DMS 273 treated with DMSO at 0.1 percent for 48 hours (cell line): Measurements from ENCODE around the gene THBD.
"Not testable (repeated sequence)": the region's sequence is repeated elsewhere in the genome, so short reads cannot be mapped to it uniquely, and the experiment has no call there.

ENCODE experiments used
- DNase-seq: peaks from one replicate; lab custom pipeline; 2025; lab: John Stamatoyannopoulos, UW

THBD gene

GRCh38 chr20:23034721-23035671 is 14.5 kb downstream of the THBD start, which contains the start of gene SSTR4:
TSS of gene SSTR4 (plus strand) at chr20:23035312. CDS start at chr20:23035484, 172 bp downstream.
- DNase-seq = no peak

DNA sequence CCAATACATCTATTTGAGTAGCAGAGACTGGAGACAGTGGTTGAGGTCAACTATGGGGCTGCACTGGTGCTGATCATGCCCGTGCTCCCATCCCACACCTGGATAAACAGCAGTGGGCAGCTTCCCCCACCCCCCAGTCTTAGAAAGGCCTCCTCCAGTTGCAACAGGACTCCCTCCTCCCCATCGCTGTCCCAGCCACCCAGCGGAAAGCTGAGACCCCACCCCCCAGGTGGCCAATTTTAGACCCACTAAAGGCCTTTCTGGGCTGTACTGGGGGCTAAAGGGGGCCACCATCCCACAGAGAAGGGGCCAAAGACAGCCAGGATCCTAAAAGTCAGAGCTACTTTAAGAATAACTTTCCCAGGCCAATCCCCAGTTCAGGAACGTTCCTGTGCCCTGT is 15.6 kb downstream of the THBD start:
- no peak for DNase-seq

DNA sequence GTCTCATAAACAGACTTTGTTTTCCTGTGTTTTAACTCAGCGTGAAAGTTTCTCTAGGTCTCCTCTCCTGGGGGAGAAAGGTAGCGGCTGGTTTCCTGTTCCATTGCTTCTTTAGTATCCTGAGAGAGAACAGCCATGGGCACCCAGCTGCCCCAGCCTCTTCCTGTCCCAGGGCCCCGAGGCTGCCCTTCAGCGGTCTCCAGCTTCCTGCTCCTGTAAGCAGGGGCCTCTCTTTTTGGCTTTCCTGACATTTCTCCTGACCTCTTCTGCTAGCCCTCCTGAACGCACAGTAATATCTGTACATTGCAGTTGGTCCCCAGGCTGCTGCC is 16.8 kb downstream of the THBD start:
- no peak for DNase-seq

GRCh38 chr20:23032056-23032749 is 17.3 kb downstream of the THBD start:
- no peak for DNase-seq

GRCh38 chr20:23031346-23031745 is 18.1 kb downstream of the THBD start:
- no peak for DNase-seq

GRCh38 chr20:23029324-23029723 is 20.1 kb downstream of the THBD start:
- no peak for DNase-seq

DNA sequence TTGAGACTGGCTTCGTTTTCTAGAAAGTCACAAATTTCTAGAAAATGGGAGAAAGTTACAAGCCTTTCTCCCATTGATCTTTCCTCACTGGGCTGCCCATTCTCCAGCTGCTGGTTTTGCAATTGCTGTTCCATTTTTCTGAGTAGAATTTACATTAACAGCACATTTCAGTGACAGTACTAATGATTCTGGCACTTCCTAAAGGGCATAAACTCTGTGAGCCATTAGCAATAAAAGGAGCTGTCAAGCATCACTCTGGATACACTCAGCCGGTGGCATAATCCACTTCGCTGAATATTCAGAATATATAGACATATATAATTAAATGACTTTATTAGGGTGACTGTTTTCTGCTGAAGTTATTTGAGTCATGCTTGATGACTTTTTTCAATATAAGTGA is 21.1 kb downstream of the THBD start:
- no peak for DNase-seq

- DNase-seq = no peak
Measured at GRCh38 chr20:23027721-23028120, 21.8 kb downstream of the THBD start.

DNA sequence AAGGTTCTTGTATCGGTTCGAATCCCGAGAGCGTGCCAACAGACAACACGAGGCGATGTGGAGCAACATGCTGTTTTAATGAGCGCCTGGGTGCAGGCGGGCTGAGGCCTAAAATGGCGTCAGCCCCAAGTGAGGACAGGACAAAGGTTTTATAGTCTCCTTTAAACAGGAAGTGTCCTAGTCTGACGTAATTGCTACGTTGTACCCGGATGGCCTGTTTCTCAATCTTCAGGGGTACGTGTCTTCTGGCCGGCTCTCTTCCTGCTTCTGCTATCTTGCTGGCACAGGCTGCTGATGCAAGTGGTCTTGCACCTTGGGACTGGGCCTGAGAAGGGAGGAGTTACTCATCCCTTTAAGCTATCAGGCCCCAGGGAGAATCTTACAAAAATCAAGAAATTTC is 24.0 kb downstream of the THBD start:
- not testable (repeated sequence) for DNase-seq

DNA sequence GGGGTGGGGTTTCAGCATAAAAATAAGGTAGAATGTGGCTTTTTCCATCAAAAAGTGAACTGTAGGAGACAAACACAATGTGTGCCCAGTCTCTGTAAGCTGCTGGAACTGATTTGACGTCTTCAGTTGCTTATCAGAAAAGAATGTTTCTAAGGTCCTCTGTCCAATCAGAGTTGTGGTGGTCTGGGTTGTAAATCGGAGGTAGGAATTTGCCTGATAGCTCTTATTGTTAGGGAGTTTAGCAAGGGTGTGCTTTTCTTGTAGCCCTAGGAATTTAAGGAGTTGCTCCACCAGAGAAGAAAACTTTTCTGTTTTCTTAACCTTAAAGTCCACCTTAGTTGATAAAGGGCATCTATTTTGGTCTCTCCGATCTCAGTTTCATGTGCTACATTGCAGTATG is 24.8 kb downstream of the THBD start:
- no peak for DNase-seq

- no peak for DNase-seq
Measured at GRCh38 chr20:23023621-23024177, 25.8 kb downstream of the THBD start.

- no peak for DNase-seq
Measured at GRCh38 chr20:23022849-23023248, 26.6 kb downstream of the THBD start.

DNA sequence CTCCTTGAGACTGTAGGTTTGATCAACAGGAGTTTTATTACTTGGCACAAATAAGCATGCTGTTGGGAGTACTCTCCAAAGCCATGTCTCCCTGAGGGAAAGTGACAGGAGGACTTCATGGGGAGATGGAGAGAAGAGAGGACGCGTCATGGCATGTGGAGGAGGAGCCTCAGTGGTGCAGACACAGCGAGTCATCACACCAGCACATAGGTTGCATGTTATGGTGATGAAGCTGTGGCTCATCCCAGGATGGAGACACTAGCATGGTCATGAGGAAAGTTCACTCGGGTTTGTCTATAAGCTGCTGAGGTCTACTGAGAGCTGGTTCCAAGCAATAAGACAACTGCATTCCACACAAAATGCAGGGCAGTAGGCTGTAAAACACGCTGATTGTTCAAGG is 27.5 kb downstream of the THBD start:
- DNase-seq = no peak

DNA sequence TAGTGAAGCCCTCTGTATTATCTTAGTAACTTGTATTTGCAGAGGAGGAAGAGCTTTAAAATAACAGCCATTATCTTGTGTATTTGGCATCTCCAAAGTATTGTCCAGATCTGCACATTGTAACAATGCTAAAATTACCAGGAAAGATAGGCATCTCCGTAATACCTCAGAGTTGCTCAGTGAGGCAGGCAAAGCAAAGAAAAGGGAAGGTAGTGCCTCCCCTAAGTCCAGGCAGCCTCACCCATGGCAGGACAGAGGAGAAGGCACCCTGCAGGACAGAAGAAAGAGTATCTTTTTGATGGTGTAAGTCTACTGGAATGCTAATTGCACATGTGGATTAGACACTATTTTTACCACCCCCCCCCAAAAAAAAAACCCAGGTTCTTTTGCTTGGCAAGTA is 27.9 kb downstream of the THBD start:
- DNase-seq = no peak

- no peak for DNase-seq
Measured at GRCh38 chr20:23020230-23021018, 29.0 kb downstream of the THBD start.

- no peak for DNase-seq
Measured at GRCh38 chr20:23019403-23019802, 30.1 kb downstream of the THBD start.

- no peak for DNase-seq
Measured at GRCh38 chr20:23018941-23019340, 30.5 kb downstream of the THBD start.

DNA sequence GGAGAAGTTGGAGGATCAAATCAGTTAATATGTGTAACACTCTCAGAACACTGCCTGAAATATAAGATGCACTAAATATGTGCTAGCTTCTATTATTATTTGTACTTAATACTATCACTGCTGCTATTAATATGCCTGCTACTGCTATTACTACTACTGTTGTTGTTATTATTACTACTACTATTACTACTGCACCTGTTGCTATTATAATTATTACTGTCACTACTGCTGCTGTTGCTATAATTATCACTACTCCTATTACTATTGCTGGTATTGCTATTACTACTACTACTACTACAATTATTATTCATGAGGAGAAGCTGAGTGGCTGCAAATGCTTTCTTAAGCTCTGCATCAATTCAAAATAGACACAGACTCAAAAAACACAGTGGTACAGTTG is 31.0 kb downstream of the THBD start:
- DNase-seq = no peak

DNA sequence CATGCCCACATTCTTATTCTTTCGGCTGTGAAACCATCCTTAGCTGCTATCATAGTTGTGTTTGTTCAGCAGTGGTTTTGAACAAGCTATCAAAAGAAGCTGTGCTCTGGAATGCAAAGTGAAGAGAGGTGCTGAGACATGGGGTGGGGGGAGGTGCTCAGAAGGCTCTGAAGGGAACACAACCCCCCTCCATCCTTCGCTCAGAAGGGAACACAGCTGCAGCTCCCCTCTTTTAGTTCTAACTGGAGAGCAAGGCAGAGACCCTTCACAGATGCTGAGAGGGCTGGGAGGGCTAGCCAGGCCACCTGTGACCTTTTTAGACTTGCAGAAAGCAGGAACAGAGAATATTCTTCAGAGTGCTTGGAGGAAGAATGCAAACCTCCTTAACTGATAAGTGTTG is 32.0 kb downstream of the THBD start:
- DNase-seq = no peak

GRCh38 chr20:23013429-23013828 is 36.0 kb downstream of the THBD start:
- DNase-seq = no peak

DNA sequence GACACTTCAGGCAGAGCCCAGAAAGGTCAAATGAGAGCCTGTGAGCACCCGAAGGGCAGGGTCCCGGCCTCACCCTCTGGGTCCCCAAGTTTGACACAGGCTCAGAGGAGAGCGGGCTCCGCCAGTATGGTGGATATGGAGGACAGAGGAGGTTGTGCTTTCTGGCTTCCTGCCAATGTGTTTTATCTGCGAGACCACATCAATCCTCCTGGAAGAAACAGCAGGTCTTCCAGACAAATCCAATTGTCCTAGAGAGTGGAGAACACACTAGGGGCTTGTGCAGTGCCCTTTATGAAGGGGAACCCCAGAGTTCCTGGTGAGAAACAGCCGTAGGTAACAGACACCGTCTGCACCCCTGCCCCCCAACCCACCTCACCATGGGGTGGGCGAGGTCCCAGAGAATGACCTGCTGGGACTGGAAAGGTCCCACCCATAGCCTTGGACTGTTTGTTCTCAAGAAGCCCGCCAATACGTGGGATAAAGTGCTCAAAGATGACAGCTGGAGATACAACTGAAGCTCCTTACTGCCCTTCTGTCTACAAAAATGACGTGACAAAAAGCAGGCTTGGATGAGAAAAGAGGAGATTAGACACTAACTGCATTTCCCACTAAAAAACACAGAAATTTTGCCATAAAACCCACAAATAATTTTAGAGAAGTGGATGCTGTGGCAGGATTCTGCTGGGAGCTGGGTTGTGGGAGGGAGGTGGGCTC is 38.3 kb downstream of the THBD start:
- no peak for DNase-seq

DNA sequence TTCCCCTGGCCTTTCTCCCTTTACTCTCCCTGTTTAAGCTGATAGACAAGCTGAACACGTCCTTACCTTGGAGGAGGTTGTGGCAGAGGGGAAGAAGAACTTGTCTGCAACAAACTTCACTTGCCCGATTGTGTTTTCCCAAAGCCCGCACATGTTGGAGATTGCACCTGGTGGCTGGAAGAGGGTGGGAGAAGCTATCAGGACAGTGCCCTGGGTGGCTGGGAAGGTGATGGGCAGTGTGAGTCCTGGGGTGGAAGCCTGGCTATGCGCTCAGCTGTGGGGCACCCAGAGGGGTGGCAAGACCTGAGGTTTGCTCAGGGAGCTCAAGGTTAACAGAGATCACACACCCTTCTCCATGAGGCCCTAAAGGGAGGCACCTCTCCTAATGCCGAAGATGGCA is 39.4 kb downstream of the THBD start:
- DNase-seq = no peak
